ENCODE results near the gene ELOF1. TPM values are rescaled to one million over a fixed set of nuclear protein-coding genes. Genes with fewer than 3 reads are reported as not detected.

Gene ELOF1
- polyA plus RNA-seq, 3 donors = 48.5 to 95.5 (median 77.5) TPM

GRCh38 chr19:11556634-11557420 lies 2.2 kb downstream of the ELOF1 start:
- Histone ChIP-seq H3K27ac (ENCODE audit: low read depth in 1 of 2, low read length in 2 of 2) (no peak overlapping the region), H4K20me1 (ENCODE audit: insufficient read depth, low read length) (peaks cover 36% of the 10 kb centered on the region), H3K27me3 (ENCODE audit: control insufficient read depth in 2 of 2, insufficient read depth in 2 of 2, low read length in 2 of 2) (no peaks in the 10 kb centered on the region), H3K79me2 (ENCODE audit: insufficient read depth, low read length) (peaks cover 24% of the 10 kb centered on the region), H3K9ac (ENCODE audit: insufficient read depth, low read length, poor library complexity, severe bottlenecking) (no peak overlapping the region), H3K9me3 (replicated peaks in 1 of 2; ENCODE audit: control insufficient read depth in 1 of 2, insufficient read depth in 1 of 2, low read length in 2 of 2) (no peaks in the 10 kb centered on the region), H2AFZ (ENCODE audit: insufficient read depth, low read depth, low read length, poor library complexity, severe bottlenecking) (no peak overlapping the region), H3K4me3 (replicated peaks in 1 of 3; ENCODE audit: low read depth in 2 of 3, low read length in 3 of 3) (no peak overlapping the region), H3K4me1 (ENCODE audit: control insufficient read depth in 1 of 2, insufficient read depth in 2 of 2, low read length in 2 of 2) (peaks cover 27 to 36% of the 10 kb centered on the region in 2 donors), H3K36me3 (replicated peaks in 1 of 2; ENCODE audit: control insufficient read depth in 1 of 2, insufficient read depth in 2 of 2, low read length in 2 of 2) (peaks cover 25 to 40% of the 10 kb centered on the region in 2 donors), H3K4me2 (replicated peaks; ENCODE audit: extremely low read depth, low read length, poor library complexity, severe bottlenecking) (no peak overlapping the region)
- intact Hi-C loops (cut with micrococcal nuclease) = no loop called here
- peaks cover 36 to 52% of the 10 kb centered on the region in 2 donors for H3K36me3 Mint-ChIP-seq
- TF ChIP-seq CTCF (IDR thresholded peaks at IDR 0.05) = no peak
- H3K27ac Mint-ChIP-seq = peak overlapping the region in 1 of 7 donors; percentile 23
- H3K4me1 Mint-ChIP-seq = peaks cover 44% of the 10 kb centered on the region
- H3K4me3 Mint-ChIP-seq = no peak overlapping the region
- 100% methylated on average over 1 of the region's 4 CpGs for WGBS (ENCODE audit: insufficient coverage)
- DNase-seq = no peak
- peaks cover 0 to 1% (median 0%) of the 10 kb centered on the region in 3 donors for H3K27me3 Mint-ChIP-seq (ENCODE audit: low read depth in 3 of 3)
- peaks cover 0 to 1% (median 0%) of the 10 kb centered on the region in 7 donors for H3K9me3 Mint-ChIP-seq

- peaks cover 34% of the 10 kb centered on the region for H3K4me1 Mint-ChIP-seq
- Histone ChIP-seq H3K9ac (ENCODE audit: insufficient read depth, low read length, poor library complexity, severe bottlenecking) (no peak overlapping the region), H3K4me2 (replicated peaks; ENCODE audit: extremely low read depth, low read length, poor library complexity, severe bottlenecking) (no peak overlapping the region), H3K27me3 (ENCODE audit: control insufficient read depth in 2 of 2, insufficient read depth in 2 of 2, low read length in 2 of 2) (no peaks in the 10 kb centered on the region), H3K4me1 (ENCODE audit: control insufficient read depth in 1 of 2, insufficient read depth in 2 of 2, low read length in 2 of 2) (peaks cover 19 to 29% of the 10 kb centered on the region in 2 donors), H3K9me3 (replicated peaks in 1 of 2; ENCODE audit: control insufficient read depth in 1 of 2, insufficient read depth in 1 of 2, low read length in 2 of 2) (no peaks in the 10 kb centered on the region), H2AFZ (ENCODE audit: insufficient read depth, low read depth, low read length, poor library complexity, severe bottlenecking) (no peak overlapping the region), H3K79me2 (ENCODE audit: insufficient read depth, low read length) (peaks cover 24% of the 10 kb centered on the region), H3K4me3 (replicated peaks in 1 of 3; ENCODE audit: low read depth in 2 of 3, low read length in 3 of 3) (no peak overlapping the region), H3K27ac (ENCODE audit: low read depth in 1 of 2, low read length in 2 of 2) (no peak overlapping the region), H3K36me3 (replicated peaks in 1 of 2; ENCODE audit: control insufficient read depth in 1 of 2, insufficient read depth in 2 of 2, low read length in 2 of 2) (peaks cover 25 to 41% of the 10 kb centered on the region in 2 donors), H4K20me1 (ENCODE audit: insufficient read depth, low read length) (peaks cover 36% of the 10 kb centered on the region)
- no peak for DNase-seq
- intact Hi-C loops (cut with micrococcal nuclease) = no loop called here
- H3K36me3 Mint-ChIP-seq = peaks cover 36 to 56% of the 10 kb centered on the region in 2 donors
- H3K27ac Mint-ChIP-seq = peak overlapping the region in 3 of 7 donors; percentile 15 to 79 (median 49)
- peaks cover 0 to 1% (median 0%) of the 10 kb centered on the region in 7 donors for H3K9me3 Mint-ChIP-seq
- no peak overlapping the region for H3K4me3 Mint-ChIP-seq
- WGBS (ENCODE audit: insufficient coverage) = 96% methylated on average over 4 of the region's 6 CpGs
- no peak for TF ChIP-seq CTCF (IDR thresholded peaks at IDR 0.05)
- H3K27me3 Mint-ChIP-seq (ENCODE audit: low read depth in 3 of 3) = peaks cover 0 to 1% (median 0%) of the 10 kb centered on the region in 3 donors
Measured at GRCh38 chr19:11555246-11555645, 3.8 kb downstream of the ELOF1 start.

Measured in CD14-positive monocyte (primary cell).